ENCODE measurements around the gene HECA.
A peak's percentile ranks its signal among the peaks of the same experiment; 100 is the strongest.
"Not testable (repeated sequence)": the region's sequence is repeated elsewhere in the genome, so short reads cannot be mapped to it uniquely, and the experiment has no call there.

Gene HECA

GRCh38 chr6:139124887-139125672 lies 9.8 kb upstream of the HECA start:
- no peak overlapping the region for H3K27ac ChIP-seq (ENCODE audit: low read depth, low read length)
- no peaks in the 10 kb centered on the region for H3K36me3 ChIP-seq (ENCODE audit: control insufficient read depth, insufficient read depth, low read length)
- H3K27me3 ChIP-seq (ENCODE audit: control insufficient read depth, insufficient read depth, low read length): no peaks in the 10 kb centered on the region
- no peaks in the 10 kb centered on the region for H3K4me1 ChIP-seq (ENCODE audit: control insufficient read depth, insufficient read depth, low read length)
- H3K9ac ChIP-seq (ENCODE audit: low read length): no peak overlapping the region
- no peak overlapping the region for H3K4me3 ChIP-seq (ENCODE audit: low read length)

- Histone ChIP-seq H3K9ac (ENCODE audit: low read length) (no peak overlapping the region), H3K27ac (ENCODE audit: low read depth, low read length) (no peak overlapping the region), H3K4me1 (ENCODE audit: control insufficient read depth, insufficient read depth, low read length) (no peaks in the 10 kb centered on the region)
Observed at GRCh38 chr6:139126255-139126654, 8.6 kb upstream of the HECA start.

GRCh38 chr6:139126931-139127330 lies 7.9 kb upstream of the HECA start:
- H3K27ac ChIP-seq (ENCODE audit: low read depth, low read length): no peak overlapping the region
- H3K9ac ChIP-seq (ENCODE audit: low read length): no peak overlapping the region
- no peak overlapping the region for H3K4me3 ChIP-seq (ENCODE audit: low read length)
- H3K36me3 ChIP-seq (ENCODE audit: control insufficient read depth, insufficient read depth, low read length): no peaks in the 10 kb centered on the region
- H3K4me1 ChIP-seq (ENCODE audit: control insufficient read depth, insufficient read depth, low read length): no peaks in the 10 kb centered on the region
- no peaks in the 10 kb centered on the region for H3K27me3 ChIP-seq (ENCODE audit: control insufficient read depth, insufficient read depth, low read length)

More at GRCh38 chr6:139126255-139126654, 8.6 kb upstream of the HECA start:
- no peaks in the 10 kb centered on the region for H3K27me3 ChIP-seq (ENCODE audit: control insufficient read depth, insufficient read depth, low read length)
- no peaks in the 10 kb centered on the region for H3K36me3 ChIP-seq (ENCODE audit: control insufficient read depth, insufficient read depth, low read length)
- no peak overlapping the region for H3K4me3 ChIP-seq (ENCODE audit: low read length)

GRCh38 chr6:139129284-139129683 lies 5.6 kb upstream of the HECA start:
- Histone ChIP-seq H3K9ac (ENCODE audit: low read length) (no peak overlapping the region), H3K27ac (ENCODE audit: low read depth, low read length) (no peak overlapping the region), H3K4me3 (ENCODE audit: low read length) (no peak overlapping the region), H3K4me1 (ENCODE audit: control insufficient read depth, insufficient read depth, low read length) (no peaks in the 10 kb centered on the region), H3K27me3 (ENCODE audit: control insufficient read depth, insufficient read depth, low read length) (no peaks in the 10 kb centered on the region), H3K36me3 (ENCODE audit: control insufficient read depth, insufficient read depth, low read length) (no peaks in the 10 kb centered on the region)

GRCh38 chr6:139131736-139132280 lies 3.1 kb upstream of the HECA start:
- Histone ChIP-seq H3K9ac (ENCODE audit: low read length) (no peak overlapping the region), H3K36me3 (ENCODE audit: control insufficient read depth, insufficient read depth, low read length) (no peaks in the 10 kb centered on the region), H3K4me1 (ENCODE audit: control insufficient read depth, insufficient read depth, low read length) (no peaks in the 10 kb centered on the region), H3K27me3 (ENCODE audit: control insufficient read depth, insufficient read depth, low read length) (no peaks in the 10 kb centered on the region), H3K27ac (ENCODE audit: low read depth, low read length) (no peak overlapping the region), H3K4me3 (ENCODE audit: low read length) (no peak overlapping the region)

GRCh38 chr6:139133262-139134063 lies 1.4 kb upstream of the HECA start:
- peak overlapping the region; percentile 20 for H3K4me3 ChIP-seq (ENCODE audit: low read length)

GRCh38 chr6:139134064-139134395 lies 850 bp upstream of the HECA start:
- Histone ChIP-seq H3K4me3 (ENCODE audit: low read length) (peak overlapping the region; percentile 20), H3K9ac (ENCODE audit: low read length) (no peak overlapping the region), H3K27ac (ENCODE audit: low read depth, low read length) (peak overlapping the region; percentile 54), H3K27me3 (ENCODE audit: control insufficient read depth, insufficient read depth, low read length) (no peaks in the 10 kb centered on the region), H3K4me1 (ENCODE audit: control insufficient read depth, insufficient read depth, low read length) (peaks cover 3% of the 10 kb centered on the region), H3K36me3 (ENCODE audit: control insufficient read depth, insufficient read depth, low read length) (no peaks in the 10 kb centered on the region)

More at GRCh38 chr6:139133262-139134063, 1.4 kb upstream of the HECA start:
- Histone ChIP-seq H3K36me3 (ENCODE audit: control insufficient read depth, insufficient read depth, low read length) (no peaks in the 10 kb centered on the region), H3K27me3 (ENCODE audit: control insufficient read depth, insufficient read depth, low read length) (no peaks in the 10 kb centered on the region), H3K27ac (ENCODE audit: low read depth, low read length) (peak overlapping the region; percentile 54), H3K9ac (ENCODE audit: low read length) (no peak overlapping the region), H3K4me1 (ENCODE audit: control insufficient read depth, insufficient read depth, low read length) (peaks cover 3% of the 10 kb centered on the region)

- Histone ChIP-seq H3K4me1 (ENCODE audit: control insufficient read depth, insufficient read depth, low read length) (peaks cover 3% of the 10 kb centered on the region), H3K9ac (ENCODE audit: low read length) (peak overlapping the region; percentile 83), H3K27me3 (ENCODE audit: control insufficient read depth, insufficient read depth, low read length) (no peaks in the 10 kb centered on the region), H3K27ac (ENCODE audit: low read depth, low read length) (peak overlapping the region; percentile 68), H3K4me3 (ENCODE audit: low read length) (peak overlapping the region; percentile 82), H3K36me3 (ENCODE audit: control insufficient read depth, insufficient read depth, low read length) (no peaks in the 10 kb centered on the region)
Observed at GRCh38 chr6:139135578-139136545, 982 bp downstream of the HECA start.

GRCh38 chr6:139137706-139138105 lies 2.8 kb downstream of the HECA start:
- Histone ChIP-seq H3K4me1 (ENCODE audit: control insufficient read depth, insufficient read depth, low read length) (peaks cover 3% of the 10 kb centered on the region), H3K9ac (ENCODE audit: low read length) (no peak overlapping the region), H3K27ac (ENCODE audit: low read depth, low read length) (no peak overlapping the region), H3K27me3 (ENCODE audit: control insufficient read depth, insufficient read depth, low read length) (no peaks in the 10 kb centered on the region), H3K36me3 (ENCODE audit: control insufficient read depth, insufficient read depth, low read length) (no peaks in the 10 kb centered on the region), H3K4me3 (ENCODE audit: low read length) (peak overlapping the region; percentile 13)

- not testable (repeated sequence) for H3K4me1 ChIP-seq (ENCODE audit: control insufficient read depth, insufficient read depth, low read length); H3K27me3 ChIP-seq (ENCODE audit: control insufficient read depth, insufficient read depth, low read length); H3K4me3 ChIP-seq (ENCODE audit: low read length); H3K36me3 ChIP-seq (ENCODE audit: control insufficient read depth, insufficient read depth, low read length); H3K9ac ChIP-seq (ENCODE audit: low read length); H3K27ac ChIP-seq (ENCODE audit: low read depth, low read length)
Observed at GRCh38 chr6:139140854-139141253, 6.0 kb downstream of the HECA start.

GRCh38 chr6:139142262-139142661 lies 7.4 kb downstream of the HECA start:
- Histone ChIP-seq H3K4me1 (ENCODE audit: control insufficient read depth, insufficient read depth, low read length) (peaks cover 3% of the 10 kb centered on the region), H3K27ac (ENCODE audit: low read depth, low read length) (no peak overlapping the region)

GRCh38 chr6:139143111-139143510 lies 8.2 kb downstream of the HECA start:
- no peaks in the 10 kb centered on the region for H3K36me3 ChIP-seq (ENCODE audit: control insufficient read depth, insufficient read depth, low read length)
- no peak overlapping the region for H3K27ac ChIP-seq (ENCODE audit: low read depth, low read length)
- H3K4me3 ChIP-seq (ENCODE audit: low read length): no peak overlapping the region
- no peaks in the 10 kb centered on the region for H3K27me3 ChIP-seq (ENCODE audit: control insufficient read depth, insufficient read depth, low read length)
- no peaks in the 10 kb centered on the region for H3K4me1 ChIP-seq (ENCODE audit: control insufficient read depth, insufficient read depth, low read length)
- no peak overlapping the region for H3K9ac ChIP-seq (ENCODE audit: low read length)

More at GRCh38 chr6:139142262-139142661, 7.4 kb downstream of the HECA start:
- H3K27me3 ChIP-seq (ENCODE audit: control insufficient read depth, insufficient read depth, low read length): no peaks in the 10 kb centered on the region
- H3K36me3 ChIP-seq (ENCODE audit: control insufficient read depth, insufficient read depth, low read length): no peaks in the 10 kb centered on the region
- H3K9ac ChIP-seq (ENCODE audit: low read length): no peak overlapping the region
- no peak overlapping the region for H3K4me3 ChIP-seq (ENCODE audit: low read length)

Measured in rectal smooth muscle tissue (tissue), 1 donor.